GM18907 (cell line): Measurements from ENCODE around the gene ORC2.
A peak's percentile ranks its signal among the peaks of the same experiment; 100 is the strongest.
"Not testable (repeated sequence)": the region's sequence is repeated elsewhere in the genome, so short reads cannot be mapped to it uniquely, and the experiment has no call there.

ENCODE experiments used
- ATAC-seq: cut with Tn5 transposase; IDR thresholded peaks from one replicate; pipeline ENCODE4 v1.9.1; 2021; ENCODE audit warnings: mild to moderate bottlenecking, moderate library complexity; ENCODE audit not compliant: unreplicated experiment

The ORC2 gene

DNA sequence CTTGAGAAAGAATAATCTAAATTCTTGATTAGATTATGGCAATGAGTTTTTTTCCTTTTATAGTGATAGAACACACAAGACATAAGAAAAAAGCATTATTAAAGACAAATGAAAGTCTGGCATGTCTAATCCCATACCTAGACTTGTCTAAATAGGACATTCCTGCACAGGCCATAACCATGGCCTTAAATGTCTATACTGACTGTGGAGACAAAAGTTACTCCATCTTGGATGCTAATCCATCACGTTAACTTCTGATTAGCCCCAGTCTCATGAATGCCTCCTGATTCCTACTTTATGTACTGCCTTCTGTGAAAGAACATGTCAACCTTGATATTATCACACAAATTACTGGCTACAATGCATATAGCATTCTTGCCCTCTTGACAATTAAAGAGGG lies 23.6 kb downstream of the ORC2 start:
- ATAC-seq, result no peak

- ATAC-seq, result no peak
Measured at GRCh38 chr2:200930947-200931626, 32.4 kb downstream of the ORC2 start.

DNA sequence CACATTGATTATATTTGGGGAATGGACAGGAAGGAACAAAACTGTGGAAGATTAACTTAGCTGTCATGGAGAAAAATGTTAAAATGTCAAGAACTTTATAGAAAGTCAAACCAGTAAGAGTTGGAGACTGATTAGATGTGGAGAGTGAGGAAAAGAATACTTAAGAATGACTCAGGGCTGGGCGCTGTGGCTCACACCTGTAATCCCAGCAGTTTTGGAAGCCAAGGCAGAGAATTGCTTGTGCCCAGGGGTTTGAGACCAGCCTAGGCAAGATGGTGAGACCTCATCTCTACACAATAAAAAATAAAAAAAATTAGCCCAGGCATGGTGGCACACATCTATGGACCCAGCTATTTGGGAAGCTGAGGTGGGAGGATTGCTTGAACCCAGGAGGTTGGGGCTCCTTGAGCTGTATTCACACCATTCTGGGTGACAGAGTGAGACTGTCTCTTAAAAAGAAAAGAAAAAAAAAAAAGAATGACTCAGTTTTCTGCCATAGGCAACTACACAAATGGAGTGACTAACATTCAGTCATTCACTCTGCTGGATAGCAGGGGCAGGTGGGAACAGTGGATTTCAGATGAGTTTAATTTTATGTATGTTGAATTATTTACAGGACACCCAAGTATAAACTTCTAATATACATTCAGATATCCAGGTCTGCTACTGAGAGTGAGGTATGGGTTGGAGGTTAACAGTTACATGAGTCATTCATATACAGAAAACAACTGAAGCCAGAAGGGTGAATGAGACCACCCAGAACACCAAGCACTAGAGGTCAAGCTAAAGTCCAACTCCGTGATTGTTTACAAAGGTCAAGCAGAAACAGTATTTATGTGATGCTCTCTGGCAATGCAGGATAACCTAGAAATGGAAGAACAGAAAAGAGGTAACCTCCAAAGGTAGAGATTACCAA lies 33.9 kb downstream of the ORC2 start:
- ATAC-seq, result no peak

GRCh38 chr2:200922439-200922838 lies 41.0 kb downstream of the ORC2 start:
- no peak for ATAC-seq

DNA sequence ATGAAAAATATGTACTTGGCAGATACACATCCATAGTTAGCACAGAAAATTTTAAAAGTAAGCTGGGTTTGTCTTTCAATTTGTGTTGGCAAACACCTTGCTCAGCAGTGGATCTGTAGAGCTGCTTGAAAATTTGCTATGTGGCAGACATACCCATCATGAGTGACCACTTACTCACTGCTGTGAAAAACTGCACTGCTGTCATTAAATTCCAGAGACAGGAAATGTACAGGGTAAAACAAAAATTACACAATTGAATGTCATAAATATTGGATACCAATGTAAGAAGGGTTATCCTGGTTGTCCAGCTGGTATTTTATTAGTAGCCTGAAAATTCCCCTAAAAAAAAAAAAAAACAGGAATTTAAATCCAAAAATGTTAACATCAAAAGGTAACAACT lies 49.8 kb downstream of the ORC2 start:
- ATAC-seq, result no peak

DNA sequence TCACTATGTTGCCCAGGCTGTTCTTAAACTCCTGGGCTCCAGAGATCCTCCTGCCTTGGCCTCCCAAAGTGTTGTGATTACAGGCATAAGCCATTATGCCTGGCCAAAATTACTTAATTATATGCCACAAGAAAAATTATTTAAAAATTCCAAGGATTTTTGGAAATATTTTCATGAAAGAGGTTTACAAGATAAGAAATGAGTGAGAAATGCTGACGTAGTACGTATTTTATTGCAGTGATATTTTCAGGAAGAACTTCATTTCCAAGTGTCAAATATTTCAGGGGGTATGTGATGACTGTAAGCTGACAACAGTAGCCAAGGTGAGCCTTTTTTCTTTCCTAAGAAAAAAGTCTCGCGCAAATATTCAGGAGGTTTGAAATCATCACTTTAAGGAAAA lies 53.5 kb downstream of the ORC2 start:
- no peak for ATAC-seq

DNA sequence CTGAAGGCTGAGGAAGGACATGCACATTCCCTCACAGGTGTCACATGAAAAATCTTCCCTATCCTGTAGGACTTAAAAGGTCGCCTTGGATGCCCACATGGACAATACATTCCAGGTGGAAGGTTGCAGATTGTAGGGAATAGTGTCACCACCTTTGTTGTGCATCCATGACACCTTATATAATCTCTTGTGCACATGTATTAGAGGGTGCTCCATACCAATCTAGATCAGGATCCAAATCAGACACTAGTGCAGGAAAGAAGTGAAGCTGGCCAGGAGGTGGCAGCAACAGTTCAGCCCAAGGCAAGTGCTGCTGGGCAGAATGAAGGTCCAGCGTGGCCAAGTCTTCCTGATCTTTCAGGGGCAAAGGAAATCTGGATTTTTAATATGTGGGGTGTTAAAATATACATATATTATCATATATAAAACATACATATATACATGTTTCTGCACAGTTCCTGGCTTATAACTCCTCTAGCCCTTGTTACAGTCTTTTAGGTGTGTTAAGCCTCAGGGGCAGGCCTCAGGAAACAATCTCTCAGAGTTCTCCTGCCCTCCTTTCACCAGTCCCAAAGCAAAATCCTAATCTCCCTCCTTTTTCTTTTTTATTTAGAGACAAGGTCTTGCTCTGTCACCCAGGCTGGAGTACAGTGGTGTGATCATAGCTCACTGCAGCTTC lies 57.7 kb downstream of the ORC2 start:
- ATAC-seq, result no peak

DNA sequence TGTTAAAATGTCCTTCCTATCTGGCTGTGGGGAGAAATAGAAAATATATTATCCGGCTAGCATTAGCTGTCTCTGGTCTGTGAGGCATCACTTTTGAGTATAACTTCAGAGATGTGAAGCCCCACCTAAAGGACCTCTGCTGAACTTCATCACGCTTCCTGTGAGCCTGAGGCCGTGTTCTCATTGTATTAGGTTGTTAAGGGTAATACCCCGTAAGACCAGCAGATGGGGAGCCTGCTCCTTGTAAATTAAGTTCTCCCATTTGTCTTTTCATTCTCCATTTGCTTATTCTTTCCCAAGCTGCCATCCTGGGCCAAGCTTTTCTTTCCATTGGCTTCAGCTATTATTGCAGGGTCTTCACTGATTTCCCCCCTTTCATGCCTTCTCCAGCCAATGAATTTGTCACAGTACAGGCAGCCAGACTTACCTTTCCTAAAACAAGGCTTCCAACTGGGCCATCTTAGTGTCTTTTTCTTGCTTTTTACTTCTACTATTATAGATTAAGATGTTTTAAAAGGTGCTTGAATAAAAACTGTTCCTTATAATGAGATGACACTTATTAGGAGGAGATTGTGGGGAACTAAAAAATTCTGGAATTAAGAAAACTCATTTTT lies 61.9 kb downstream of the ORC2 start:
- peak; percentile 96 for ATAC-seq

- ATAC-seq, result no peak
Measured at GRCh38 chr2:200899482-200899881, 64.0 kb downstream of the ORC2 start.

DNA sequence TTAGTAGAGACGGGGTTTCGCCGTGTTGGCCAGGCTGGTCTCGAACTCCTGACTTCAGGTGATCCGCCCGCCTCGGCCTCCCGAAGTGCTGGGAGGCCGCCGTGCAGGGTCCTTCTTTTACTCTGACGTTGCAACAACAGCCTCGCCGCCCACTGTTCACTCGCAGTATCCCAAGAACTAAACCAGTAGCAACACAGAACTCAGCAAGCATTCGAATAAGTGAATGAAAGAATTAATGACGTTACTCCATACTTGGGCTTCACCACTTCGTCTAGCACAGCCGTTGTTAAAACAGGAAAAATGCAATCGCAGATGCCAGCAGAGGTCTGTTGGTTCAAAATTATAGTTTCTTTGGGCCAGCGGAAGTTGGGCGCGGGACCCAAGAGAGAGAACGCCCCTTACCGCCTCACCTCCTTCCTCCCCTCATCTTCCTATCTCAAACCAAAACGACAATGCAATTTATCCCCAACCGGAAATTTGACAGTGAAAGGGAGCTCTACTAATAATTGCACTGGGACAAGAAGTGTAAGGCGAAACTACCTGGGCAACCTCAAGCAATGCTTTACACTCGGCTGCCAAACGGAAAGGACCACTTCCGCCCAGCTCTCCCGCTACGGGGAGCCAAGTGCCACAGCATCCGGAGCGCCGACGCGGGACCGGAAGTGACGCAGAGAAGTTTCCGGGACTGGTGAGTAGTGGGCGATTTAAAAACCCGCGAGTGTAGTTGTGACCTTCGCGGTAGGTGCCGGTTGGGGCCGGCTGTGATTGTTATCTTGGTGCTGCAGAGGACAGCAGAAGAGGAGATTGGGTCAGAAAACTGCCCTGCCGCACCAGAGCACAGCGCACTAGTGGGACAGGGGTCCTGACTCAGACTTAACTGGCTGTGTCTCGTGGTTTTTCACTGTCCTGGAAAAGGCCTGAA lies 74.5 kb downstream of the ORC2 start, which contains the start of the genes NIF3L1 and PPIL3:
Gene NIF3L1, plus strand, starts transcription at position 668 of the 922 bp plus-strand sequence. CDS start 2,573 bp downstream, outside the sequence.
Gene PPIL3, minus strand, starts transcription at position 374 of the 922 bp plus-strand sequence. CDS start 1,462 bp downstream, outside the sequence.
- peak; percentile 93 for ATAC-seq

- ATAC-seq, result not testable (repeated sequence)
Measured at GRCh38 chr2:200881715-200882249, 81.7 kb downstream of the ORC2 start.

GRCh38 chr2:200878289-200878880 lies 85.1 kb downstream of the ORC2 start:
- ATAC-seq, result no peak

GRCh38 chr2:200877443-200877842 lies 86.0 kb downstream of the ORC2 start:
- no peak for ATAC-seq

DNA sequence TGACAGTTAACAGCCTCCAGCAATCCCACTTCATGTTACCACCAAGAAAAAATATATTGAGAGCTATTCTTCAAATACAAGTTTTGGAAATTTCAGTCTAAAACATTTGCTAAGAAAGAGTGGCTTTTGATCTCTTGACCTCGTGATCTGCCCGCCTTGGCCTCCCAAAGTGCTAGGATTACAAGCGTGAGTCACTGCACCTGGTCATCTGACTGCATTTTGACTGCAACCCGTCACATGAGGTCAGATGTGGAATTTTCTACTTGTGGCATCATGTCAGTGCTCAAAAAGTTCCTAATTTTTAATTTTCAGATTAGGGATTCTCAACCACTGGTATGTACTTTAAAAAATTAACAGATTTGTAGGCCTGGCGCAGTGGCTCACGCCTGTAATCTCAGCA lies 89.9 kb downstream of the ORC2 start:
- no peak for ATAC-seq

GRCh38 chr2:200871151-200871550 lies 92.3 kb downstream of the ORC2 start:
- no peak for ATAC-seq

DNA sequence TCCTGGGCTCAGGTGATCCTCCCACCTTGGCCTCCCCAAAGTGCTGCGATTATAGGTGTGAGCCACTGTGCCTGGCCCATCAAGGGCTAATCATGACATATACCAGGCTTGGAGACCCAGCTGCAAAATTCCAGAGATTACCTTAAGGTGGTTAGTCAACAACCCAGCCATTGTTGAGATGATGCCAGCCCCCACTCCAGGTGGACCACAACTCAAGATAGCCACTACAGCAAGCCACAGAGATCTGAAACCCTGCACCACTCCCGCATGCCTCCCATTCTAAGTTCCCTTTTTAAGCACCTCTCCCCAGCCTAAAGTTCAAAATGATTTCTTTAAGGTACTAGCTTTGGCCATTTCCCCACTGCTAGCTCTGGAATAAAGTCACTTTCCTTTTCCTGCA lies 94.4 kb downstream of the ORC2 start:
- ATAC-seq, result no peak

GRCh38 chr2:200864176-200865034 lies 99.1 kb downstream of the ORC2 start, which contains the start of gene CLK1:
Gene CLK1, minus strand, starts transcription at chr2:200864658. Its CDS starts 2,796 bp downstream, at chr2:200861862.
- peak; percentile 89 for ATAC-seq

DNA sequence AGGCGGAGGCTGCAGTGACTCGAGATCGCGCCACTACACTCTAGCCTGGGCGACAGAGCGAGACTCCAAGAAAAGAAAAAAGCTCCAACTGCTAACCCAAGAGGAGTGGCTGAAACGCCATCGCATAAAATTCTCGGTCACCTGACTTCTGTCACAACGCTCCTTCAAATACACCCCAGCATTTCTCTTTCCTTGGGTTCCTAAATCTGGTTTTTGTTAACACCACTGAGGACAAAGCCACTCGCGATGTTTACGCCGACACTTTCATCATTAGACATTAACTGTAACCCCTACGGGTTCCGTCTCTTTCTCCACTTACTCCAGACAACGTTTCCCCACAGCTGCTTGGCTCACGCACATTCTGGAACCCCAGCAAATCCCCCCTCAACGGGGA lies 99.7 kb downstream of the ORC2 start:
- peak; percentile 19 for ATAC-seq
